COLO829 (cell line): ENCODE results near the gene CARNS1.
A peak's percentile ranks its signal among the peaks of the same experiment; 100 is the strongest.

Source experiments
- DNase-seq: peaks from one replicate; pipeline ENCODE4 v3.0.0; 2012; ENCODE audit warnings: low spot score

CARNS1 gene

DNA sequence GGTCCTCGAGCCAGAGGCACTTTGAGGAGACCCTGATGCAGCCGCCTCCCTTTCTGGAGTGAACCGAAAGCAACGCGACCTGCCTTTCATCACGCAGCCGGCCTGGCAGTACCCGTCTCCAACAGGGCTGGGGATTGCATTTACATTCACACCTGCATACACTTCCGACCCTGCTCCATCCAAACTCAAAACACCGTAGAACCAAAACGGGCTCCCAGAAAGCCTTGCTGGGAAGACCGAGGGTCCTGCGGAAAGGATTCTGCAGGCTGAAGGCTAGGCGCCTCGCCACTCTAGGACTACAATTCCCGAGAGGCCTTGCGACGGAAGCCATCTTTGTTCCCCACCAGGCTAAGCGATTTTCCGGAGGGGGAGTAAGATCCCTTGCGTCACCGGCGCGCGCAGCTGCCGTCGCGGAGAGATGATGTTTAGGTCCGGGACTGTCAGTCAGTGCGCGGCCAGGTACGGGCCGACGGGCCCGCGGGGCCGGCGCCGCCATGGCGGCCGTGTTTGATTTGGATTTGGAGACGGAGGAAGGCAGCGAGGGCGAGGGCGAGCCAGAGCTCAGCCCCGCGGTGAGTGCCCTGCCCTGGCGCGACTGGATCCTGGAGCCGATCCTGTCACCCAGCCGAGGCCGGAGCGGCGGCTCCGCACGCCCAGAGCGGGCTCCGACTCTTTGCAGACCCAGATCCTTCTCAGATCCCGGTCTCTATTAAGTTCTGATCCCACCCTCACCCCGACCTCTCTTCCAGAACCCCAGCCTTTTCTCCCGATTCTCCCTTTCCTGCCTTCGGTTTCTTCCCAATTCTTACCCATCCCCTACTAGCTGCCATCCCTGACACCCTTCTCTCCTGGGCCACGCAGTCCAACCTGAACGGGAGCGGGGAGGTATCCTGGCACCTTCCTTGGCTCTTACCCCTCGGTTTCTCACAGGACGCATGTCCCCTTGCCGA lies 12.8 kb downstream of the CARNS1 start, which contains the start of gene RPS6KB2:
TSS of gene RPS6KB2 (plus strand) at position 443 of the 950 bp plus-strand sequence. CDS start at position 495, 52 bp downstream.
- DNase-seq: peak; percentile 99

DNA sequence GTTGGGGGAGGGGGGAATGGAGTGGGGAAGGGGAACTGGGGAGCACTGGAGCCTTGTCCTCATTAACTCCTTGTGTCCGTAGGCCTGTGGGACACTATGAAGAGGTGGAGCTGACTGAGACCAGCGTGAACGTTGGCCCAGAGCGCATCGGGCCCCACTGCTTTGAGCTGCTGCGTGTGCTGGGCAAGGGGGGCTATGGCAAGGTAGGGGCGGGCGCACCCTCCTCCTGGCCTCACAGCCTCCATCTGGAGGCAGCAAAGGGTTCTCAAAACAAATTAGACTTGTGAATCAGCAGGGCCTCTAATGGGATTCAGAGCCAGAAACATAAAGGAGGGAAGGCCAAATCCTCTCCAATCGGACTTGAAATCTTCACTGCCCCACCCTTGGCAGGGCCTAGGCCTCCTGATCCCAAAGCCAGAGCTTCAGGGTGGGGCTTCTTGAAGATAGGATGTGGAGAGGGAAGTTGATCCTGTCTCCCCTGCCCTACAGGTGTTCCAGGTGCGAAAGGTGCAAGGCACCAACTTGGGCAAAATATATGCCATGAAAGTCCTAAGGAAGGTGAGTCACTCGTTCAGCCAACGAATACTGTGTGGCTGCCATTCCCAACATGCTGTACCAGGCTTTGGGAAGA lies 13.7 kb downstream of the CARNS1 start:
- no peak for DNase-seq

DNA sequence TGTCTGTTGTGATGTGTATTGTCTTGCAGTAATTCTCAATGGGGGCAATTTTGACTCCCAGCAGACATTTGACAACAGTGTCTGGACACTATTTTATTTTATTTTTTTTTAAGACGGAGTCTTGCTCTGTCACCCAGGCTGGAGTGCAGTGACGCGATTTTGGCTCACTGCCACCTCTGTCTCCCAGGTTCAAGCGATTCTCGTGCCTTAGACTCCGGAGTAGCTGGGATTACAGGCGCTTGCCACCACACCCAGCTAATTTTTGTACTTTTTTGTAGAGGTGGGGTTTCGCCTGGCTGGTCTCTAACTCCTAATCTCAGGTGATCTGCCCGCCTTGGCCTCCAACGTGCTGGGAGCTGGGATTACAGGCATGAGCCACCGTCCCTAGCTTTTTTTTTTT lies 14.2 kb downstream of the CARNS1 start:
- DNase-seq: no peak

DNA sequence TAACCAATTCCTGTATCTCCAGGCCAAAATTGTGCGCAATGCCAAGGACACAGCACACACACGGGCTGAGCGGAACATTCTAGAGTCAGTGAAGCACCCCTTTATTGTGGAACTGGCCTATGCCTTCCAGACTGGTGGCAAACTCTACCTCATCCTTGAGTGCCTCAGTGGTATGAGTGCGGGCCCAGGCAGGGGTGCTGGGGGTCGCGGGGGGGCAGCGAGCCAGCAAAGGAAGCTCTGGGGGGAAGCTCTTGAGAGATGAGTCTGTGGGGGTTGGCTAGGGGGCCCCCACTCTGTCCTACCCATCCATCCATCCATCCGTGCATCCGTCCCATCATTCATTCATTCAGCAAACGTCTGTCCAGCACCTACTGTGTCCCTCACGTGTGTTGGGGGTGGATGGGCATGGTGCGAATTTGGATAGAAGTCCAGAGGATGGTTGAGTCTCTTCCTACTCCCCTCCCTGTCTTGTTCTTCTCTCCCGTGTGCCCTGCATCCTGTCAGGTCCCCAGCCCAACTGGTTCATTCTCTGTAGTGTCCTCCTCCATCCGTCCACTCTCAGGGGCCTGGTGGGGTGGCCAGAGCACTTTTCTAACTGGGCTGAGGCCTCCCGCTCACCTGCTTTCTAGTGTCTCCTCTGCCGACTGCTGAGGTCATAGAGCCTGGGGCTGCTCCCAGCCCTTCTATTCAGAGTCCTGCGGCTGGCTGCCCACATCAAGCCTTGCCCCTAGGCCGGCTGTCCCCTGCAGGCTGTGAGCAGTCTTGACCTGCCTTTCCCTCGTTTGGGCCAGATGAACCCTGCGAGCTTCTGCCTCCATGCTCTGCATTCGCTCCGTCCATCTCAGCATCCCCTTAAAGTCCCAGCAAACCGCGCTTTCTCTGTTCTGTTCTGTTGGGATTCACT lies 16.1 kb downstream of the CARNS1 start:
- no peak for DNase-seq

DNA sequence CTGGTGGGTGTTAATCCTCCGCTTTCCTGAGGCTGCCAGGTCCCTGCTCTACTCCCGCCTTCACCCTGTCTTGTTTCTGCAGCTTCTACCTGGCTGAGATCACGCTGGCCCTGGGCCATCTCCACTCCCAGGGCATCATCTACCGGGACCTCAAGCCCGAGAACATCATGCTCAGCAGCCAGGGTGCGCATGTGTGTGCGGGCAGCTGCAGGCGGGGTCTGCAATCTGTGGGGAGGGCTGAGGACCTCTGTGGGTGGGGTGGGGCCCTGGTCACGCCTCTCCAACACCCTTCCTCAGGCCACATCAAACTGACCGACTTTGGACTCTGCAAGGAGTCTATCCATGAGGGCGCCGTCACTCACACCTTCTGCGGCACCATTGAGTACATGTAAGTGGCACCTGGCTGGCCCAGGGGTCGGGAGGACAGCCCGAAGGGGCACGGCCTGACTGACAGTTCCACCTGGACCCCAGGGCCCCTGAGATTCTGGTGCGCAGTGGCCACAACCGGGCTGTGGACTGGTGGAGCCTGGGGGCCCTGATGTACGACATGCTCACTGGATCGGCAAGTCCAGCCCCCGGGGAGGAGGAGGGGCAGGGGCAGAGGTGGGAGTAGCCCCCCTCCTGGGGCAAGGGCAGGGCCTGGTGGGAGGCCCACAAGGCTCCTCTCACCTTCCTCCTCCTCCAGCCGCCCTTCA lies 17.3 kb downstream of the CARNS1 start:
- no peak for DNase-seq

DNA sequence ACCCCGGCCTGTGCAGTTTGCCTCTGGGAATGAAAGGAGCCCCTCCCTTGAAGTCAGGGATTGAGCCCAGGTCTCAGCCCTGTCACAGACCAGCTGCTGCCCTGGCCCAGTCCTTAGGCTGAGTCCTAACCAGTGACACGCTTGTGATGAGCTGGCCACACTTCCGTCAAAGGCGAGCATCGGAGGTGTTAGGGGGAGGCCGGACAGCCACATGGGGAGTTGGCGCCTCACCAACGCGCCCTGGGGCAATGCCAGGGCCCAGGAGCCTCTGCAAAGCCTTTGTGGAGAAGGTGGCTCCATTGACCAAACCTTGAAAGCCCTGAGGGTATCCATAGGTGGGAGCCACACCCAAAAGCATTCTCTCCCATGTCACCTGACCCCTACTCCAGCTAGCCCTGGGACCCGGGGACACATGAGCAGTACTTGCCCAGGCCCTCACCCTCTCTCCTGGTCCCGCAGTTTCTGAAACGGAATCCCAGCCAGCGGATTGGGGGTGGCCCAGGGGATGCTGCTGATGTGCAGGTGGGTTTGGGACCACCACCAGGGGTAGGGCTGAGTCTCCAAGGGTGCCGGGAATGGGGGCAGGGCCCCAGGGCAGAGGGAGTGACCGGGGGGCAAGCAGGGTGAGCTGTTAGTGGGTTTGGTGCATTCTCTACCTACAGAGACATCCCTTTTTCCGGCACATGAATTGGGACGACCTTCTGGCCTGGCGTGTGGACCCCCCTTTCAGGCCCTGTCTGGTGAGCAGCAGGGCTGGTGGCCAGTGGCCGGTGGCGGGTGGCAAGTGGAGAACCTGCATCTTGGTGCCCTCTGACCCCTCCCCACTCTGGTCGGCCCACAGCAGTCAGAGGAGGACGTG lies 18.3 kb downstream of the CARNS1 start:
- DNase-seq: no peak

DNA sequence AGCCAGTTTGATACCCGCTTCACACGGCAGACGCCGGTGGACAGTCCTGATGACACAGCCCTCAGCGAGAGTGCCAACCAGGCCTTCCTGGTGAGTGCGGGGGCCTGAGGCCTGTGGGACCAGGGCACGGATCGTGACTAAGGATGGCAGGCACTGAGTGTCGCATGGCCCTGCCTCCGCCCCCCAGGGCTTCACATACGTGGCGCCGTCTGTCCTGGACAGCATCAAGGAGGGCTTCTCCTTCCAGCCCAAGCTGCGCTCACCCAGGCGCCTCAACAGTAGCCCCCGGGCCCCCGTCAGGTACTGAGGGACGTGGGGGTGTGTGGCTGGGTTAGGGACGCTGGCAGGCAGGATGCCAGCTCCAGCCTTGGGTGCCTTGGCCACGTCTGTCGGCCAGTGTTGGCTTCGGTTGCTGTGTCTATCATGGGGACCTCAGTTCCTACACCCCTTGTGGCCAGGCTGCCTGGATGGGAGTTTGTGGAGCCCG lies 19.0 kb downstream of the CARNS1 start:
- DNase-seq: no peak

DNA sequence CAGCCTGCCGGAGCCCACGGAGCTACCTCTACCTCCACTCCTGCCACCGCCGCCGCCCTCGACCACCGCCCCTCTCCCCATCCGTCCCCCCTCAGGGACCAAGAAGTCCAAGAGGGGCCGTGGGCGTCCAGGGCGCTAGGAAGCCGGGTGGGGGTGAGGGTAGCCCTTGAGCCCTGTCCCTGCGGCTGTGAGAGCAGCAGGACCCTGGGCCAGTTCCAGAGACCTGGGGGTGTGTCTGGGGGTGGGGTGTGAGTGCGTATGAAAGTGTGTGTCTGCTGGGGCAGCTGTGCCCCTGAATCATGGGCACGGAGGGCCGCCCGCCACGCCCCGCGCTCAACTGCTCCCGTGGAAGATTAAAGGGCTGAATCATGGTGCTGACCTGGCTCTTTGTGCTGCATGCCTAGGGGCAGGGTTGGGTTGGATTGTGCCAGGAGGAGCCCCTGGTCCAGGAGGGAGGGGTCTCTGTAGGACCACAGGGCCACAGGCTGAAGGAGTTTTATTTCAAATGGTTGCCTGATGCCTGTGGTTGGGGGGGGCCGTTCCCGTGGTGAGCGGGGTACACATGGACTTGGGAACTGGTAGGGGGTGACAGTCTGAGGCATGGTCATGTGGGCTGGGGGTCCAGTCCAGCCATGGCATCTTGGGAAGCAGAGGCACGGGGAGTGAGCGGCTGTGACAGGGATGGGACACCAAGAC lies 19.7 kb downstream of the CARNS1 start:
- DNase-seq: no peak

DNA sequence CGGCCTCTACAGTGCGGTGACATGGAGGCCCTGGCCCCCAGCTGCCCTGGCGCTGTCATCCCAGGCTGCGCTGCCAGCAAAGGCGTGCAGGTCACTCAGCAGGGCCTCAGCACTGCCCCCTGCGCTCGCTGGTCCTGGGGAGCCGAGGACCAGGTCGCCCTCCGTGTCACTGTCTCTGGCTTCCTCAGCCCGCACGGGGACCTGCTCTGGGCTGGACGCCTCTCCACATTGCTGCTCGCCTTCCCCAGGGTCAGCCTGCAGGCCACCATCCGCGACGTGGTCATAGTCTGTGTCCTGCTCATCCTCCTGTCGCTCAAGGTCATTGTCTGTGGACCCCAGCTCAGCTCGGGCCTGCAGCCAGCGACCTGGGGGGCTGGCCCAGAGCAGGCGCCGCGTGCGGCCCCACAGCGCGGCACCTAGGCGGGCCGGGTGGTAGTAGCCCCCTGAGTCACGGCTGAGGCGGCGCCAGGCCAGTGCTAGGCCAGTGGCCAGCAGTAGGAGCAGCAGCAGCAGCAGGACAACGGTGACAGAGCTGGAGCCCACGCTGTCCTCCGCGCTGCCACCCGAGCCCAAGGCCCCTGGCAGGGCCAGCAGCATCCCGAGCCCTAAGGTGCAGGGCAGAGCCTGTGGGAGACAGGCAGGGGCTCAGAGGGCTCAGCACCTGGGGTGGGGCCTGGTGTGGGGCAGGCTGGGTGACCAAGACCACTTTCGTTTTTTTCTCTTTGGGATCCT lies 20.4 kb downstream of the CARNS1 start:
- DNase-seq: no peak

DNA sequence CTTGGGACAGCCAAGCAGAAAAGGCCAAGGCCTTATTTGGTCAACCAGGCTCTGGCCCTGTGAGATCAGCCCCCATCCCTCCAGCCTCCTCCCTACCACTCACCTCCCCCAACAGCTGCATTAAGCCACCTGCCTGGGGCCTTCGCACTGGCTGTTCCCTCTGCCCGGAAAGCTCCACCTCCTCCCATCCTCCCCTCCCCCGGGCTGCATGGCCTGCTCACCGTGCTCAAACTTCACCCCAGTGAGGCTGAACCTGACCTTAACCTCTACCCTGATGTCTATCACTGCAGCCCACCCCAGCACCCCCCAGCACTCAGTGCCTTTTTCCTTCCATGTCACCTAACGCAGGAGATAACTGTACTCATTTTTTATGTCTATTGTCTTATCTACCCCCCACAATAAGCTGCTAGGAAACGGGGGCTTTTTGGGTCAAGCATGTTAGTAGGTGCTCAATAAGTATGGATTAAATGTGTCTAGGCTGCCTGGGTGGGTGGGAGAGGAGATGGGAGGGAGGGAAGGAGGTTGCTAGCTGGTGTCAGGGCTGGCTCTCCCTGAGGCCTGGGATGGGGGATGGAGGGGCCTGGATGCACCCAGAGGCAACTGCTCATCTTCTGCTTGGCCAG lies 21.1 kb downstream of the CARNS1 start:
- no peak for DNase-seq

DNA sequence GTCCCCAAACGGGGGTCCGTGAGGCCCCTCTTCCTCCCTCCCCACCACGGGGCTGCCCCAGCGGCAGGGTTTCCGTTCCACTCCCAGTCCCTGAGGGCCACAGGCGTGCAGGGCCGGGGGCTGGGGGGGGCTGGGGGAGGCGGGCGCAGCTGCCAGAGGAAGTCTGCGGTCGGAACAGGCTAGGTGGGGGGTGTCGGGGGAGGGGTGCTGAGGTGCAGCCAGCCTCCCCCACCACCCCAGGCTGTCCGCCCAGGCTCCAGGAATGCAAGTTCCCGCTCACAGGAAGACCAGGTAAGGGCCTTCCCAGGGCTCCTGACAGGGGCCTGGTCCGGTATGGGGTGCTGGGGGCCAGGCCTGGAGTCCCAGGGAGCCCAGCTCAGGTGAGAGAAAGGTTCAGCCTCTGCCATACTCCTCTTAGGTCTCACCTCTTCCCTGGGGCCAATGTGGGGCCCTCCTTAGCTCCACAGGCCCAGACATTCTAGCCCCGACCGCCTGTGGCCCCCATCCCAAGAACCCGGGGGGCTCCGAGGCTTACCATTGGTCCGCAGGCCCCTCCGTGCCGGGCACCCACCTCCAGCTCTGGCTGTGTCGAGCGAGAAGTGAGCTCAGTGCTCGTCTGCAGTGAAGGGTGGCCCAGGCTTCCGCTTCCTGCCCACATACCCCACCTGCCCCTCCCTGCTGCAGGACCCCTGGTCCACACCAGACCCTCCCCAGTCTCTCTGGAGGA lies 21.8 kb downstream of the CARNS1 start, which contains the start of gene PTPRCAP:
TSS of gene PTPRCAP (minus strand) at position 601 of the 727 bp plus-strand sequence. CDS start at position 538, 63 bp downstream.
- no peak for DNase-seq

DNA sequence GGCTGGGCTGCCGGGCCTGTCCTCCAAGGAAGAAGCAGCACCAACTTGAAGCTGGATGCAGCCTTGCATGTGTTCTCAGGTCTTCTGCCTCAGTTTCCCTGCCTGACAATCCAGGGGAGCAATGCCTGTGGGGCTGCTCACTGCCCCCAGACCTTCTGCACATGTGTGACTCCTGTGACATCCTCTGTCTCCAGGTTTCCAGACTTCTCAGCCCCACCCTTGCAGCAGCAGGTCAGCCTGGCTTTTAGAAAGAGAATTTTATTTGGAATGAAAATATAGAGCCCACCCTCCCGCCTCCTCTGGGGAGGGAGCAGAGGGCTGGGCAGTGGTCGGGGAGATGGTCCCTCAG lies 22.3 kb downstream of the CARNS1 start:
- no peak for DNase-seq

DNA sequence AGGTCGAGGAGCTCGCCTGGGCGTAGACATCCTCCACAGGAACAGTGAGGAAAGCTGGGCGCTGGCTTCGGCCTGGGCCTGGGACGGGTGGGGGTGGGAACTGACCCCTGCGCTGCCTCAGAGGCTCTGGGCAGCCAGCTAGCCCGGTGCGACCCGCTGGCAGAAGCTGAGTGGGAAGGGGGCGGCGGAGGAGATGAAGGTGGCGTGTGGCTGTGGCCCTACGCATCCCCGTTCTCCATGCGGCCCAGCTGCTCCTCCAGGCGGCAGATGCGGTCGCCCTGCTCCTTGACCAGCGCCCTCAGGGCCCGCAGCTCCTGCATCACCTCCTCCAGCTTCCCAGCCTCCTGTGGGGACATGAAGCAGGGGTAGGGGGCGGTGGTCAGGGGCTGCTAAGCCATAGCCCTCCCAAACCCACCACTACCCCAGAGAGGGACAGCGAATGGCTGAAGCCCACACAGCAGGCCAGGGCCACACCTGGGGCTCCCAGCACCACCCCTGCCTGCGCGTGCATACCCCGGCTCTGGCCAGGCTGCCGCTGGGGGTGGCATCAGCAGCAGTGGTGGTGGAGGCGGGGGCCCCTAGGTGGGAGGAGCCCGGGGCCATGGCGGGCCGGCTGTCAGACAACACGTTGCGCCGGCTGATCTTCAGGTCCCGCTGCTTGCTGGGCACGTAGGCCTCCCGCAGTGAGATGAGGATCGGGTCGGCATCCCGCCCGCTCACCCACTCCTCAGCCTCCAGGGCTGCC lies 22.9 kb downstream of the CARNS1 start:
- DNase-seq: no peak

DNA sequence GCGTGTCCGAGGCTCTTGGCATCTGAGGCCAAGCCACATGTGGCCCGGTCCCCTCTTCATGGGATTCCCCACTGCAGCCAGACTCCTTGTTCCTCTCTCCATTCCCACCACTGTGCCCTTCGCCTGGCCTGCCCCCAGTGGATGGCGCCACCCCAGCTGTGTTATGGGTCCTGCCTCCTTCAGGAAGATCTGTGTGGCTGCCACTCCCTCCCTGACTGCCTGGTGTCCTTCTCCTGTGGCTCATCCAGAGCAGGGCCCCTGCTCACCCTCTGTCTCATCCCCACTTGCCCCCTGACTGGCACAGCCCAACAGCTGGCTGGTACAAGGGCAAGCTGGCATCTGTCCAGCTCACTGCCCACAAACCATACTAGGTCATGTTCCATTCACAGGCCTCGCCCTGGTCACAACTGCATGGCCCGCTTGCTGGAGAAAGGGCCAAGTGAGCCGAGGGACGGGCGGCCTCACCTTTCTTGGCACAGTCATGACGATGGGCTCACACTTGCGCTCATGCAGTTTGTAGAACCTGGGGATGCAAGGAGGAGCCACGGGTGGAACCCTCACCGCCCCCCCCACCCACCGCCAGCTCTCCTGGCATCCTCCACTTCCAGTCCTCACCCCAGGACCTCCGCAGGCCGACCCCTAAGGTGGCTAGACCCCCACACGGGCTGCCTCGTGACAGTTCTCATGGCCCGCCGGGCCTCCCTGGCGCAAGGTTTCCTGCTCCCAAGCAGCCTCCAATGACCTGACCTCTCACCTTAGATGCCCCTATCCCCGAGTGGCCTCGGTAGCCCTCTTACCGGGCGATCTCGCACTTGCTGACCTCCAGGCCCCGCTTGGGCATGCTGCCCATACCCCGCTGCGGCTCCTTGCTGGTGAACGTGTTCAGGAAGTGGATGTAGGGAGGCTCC lies 24.1 kb downstream of the CARNS1 start:
- no peak for DNase-seq

DNA sequence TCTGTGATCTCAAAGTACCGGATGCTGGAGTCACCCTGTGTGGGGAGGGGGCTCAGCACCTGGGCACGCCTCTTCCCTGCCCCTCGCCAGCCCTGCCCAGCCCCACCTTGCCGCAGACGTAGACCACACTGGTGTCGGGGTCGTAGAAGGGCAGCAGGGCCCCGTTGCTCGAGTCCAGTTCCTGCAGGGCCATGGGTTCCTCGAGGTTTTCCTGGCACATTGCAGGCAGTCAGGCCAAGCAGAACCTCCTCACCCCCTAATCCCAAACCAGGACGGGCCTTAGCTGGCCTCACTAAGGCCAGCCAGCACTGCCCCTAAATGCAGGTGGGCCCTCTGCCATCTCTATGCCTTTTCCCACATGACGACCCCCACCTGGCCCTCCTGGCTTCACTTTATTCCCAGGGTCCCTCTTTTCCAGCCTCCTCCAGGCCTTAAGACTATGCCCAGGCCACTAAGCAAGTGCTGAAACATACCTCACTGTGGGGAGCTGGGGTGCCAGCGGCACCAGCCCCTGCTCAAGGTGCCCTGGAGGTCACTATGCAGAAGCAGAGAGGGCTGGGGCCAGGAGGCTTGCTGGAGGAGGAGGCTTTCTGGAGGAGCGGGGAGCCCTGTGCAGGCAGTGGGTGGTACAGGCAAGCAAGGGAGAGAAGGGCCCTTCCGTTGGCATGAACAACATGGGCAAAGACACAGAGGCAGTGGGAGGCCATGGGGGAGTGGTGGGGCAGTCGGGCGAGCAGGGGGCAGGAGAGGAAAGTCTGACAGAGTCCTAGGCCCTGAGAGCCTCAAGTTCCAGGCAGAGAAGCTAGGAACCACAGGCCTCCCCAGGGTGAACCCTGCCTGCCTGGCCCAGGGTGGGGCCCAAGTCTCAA lies 25.0 kb downstream of the CARNS1 start:
- no peak for DNase-seq
